Left ventricle myocardium inferior (tissue), 1 donor: ENCODE results near the gene COG3. TPM values are rescaled to one million over a fixed set of nuclear protein-coding genes. Genes with fewer than 3 reads are reported as not detected.

Experiments used
- DNase-seq: peaks from one replicate; pipeline ENCODE4 v3.0.0-alpha.2; 2020
- H3K27ac ChIP-seq: fragments of 200-600 bp; replicated peaks from 2 replicates; pipeline ENCODE4 v1.8.0; 2021
- H3K27me3 ChIP-seq: fragments of 200-600 bp; 2 replicates; pipeline ENCODE4 v1.8.0; 2021; ENCODE audit warnings: low read depth
- H3K36me3 ChIP-seq: fragments of 200-600 bp; 2 replicates; pipeline ENCODE4 v1.8.0; 2021
- H3K4me1 ChIP-seq: fragments of 200-600 bp; 2 replicates; pipeline ENCODE4 v1.8.0; 2021
- H3K4me3 ChIP-seq: fragments of 200-600 bp; 2 replicates; pipeline ENCODE4 v1.8.0; 2021; ENCODE audit warnings: mild to moderate bottlenecking, moderate library complexity
- H3K9me3 ChIP-seq: fragments of 200-600 bp; replicated peaks from 2 replicates; pipeline ENCODE4 v1.8.0; 2021
- intact Hi-C: fragments of 100-400 bp; cut with micrococcal nuclease; formaldehyde crosslinking; loops from one replicate; pipeline ENCODE4 v1.11.0; 2022
- total RNA-seq: library from RNA; stranded (reverse); fragmentation: NEBNext Ultra II Directional; extraction: Animal tissue kit (Norgen Biotek cat#: 25700); gene quantifications from one replicate; pipeline ENCODE4 v1.2.1, GENCODE V29; 2021
- TF ChIP-seq, protein P1 (sequence below): fragments of 200-600 bp; IDR thresholded peaks from 2 replicates; pipeline ENCODE4 v1.8.0; 2021; ENCODE audit warnings: antibody characterized with exemption, mild to moderate bottlenecking, borderline replicate concordance
- donor health status: DM: no; HTN: yes; CAD: no; lungs with severe emphysema.

COG3 gene
- total RNA-seq, 1 donor from 2014 or later = 15.7 TPM

- TF ChIP-seq, protein P1, sequence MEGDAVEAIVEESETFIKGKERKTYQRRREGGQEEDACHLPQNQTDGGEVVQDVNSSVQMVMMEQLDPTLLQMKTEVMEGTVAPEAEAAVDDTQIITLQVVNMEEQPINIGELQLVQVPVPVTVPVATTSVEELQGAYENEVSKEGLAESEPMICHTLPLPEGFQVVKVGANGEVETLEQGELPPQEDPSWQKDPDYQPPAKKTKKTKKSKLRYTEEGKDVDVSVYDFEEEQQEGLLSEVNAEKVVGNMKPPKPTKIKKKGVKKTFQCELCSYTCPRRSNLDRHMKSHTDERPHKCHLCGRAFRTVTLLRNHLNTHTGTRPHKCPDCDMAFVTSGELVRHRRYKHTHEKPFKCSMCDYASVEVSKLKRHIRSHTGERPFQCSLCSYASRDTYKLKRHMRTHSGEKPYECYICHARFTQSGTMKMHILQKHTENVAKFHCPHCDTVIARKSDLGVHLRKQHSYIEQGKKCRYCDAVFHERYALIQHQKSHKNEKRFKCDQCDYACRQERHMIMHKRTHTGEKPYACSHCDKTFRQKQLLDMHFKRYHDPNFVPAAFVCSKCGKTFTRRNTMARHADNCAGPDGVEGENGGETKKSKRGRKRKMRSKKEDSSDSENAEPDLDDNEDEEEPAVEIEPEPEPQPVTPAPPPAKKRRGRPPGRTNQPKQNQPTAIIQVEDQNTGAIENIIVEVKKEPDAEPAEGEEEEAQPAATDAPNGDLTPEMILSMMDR = no peak
- H3K4me1 ChIP-seq = peaks cover under 1% of the 10 kb centered on the region
- intact Hi-C loops = no loop called here
- H3K27ac ChIP-seq = no peak overlapping the region
- no peaks in the 10 kb centered on the region for H3K27me3 ChIP-seq
- H3K9me3 ChIP-seq = no peaks in the 10 kb centered on the region
- peaks cover 79% of the 10 kb centered on the region for H3K36me3 ChIP-seq
- DNase-seq = no peak
- no peak overlapping the region for H3K4me3 ChIP-seq
Measured at GRCh38 chr13:45518525-45519245, 53.9 kb downstream of the COG3 start.

- Histone ChIP-seq H3K4me1 (peaks cover 6% of the 10 kb centered on the region), H3K4me3 (no peak overlapping the region), H3K27me3 (no peaks in the 10 kb centered on the region), H3K27ac (no peak overlapping the region), H3K9me3 (no peaks in the 10 kb centered on the region), H3K36me3 (peaks cover 79% of the 10 kb centered on the region)
- TF ChIP-seq, protein P1 = no peak
- intact Hi-C loops = no loop called here
- no peak for DNase-seq
Measured at GRCh38 chr13:45519493-45519892, 54.8 kb downstream of the COG3 start.

- no peak for DNase-seq
- Histone ChIP-seq H3K9me3 (no peaks in the 10 kb centered on the region), H3K4me1 (peaks cover 6% of the 10 kb centered on the region), H3K4me3 (no peak overlapping the region), H3K27ac (no peak overlapping the region), H3K27me3 (no peaks in the 10 kb centered on the region), H3K36me3 (peaks cover 77% of the 10 kb centered on the region)
- TF ChIP-seq, protein P1 = no peak
- intact Hi-C loops = no loop called here
Measured at GRCh38 chr13:45521297-45521696, 56.6 kb downstream of the COG3 start.

DNA sequence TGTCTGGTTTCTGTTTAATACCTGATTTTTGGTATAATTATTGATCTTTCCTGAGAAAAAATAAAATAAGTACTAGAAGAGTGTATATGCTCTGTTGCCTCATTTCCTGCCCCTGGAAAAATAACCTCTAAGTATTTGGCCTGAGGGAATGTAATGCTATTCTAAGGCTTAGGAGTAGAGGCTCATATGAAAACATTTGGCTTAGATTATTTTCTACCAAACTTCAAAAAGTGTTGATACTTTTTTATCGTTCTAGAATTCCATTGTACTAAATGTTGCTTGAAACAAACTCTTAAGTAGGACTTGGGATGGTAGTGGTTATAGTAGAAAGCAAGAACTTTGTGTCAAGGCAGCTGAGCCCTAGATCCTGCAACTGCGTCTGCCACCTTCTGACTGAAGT is 57.8 kb downstream of the COG3 start:
- H3K27ac ChIP-seq = no peak overlapping the region
- H3K4me1 ChIP-seq = peaks cover 6% of the 10 kb centered on the region
- H3K9me3 ChIP-seq = no peaks in the 10 kb centered on the region
- peaks cover 77% of the 10 kb centered on the region for H3K36me3 ChIP-seq
- TF ChIP-seq, protein P1 = no peak
- DNase-seq = no peak
- no peaks in the 10 kb centered on the region for H3K27me3 ChIP-seq
- intact Hi-C loops = no loop called here
- H3K4me3 ChIP-seq = no peak overlapping the region

GRCh38 chr13:45527699-45528462 is 63.1 kb downstream of the COG3 start:
- intact Hi-C loops = no loop called here
- H3K4me1 ChIP-seq = peaks cover 6% of the 10 kb centered on the region
- H3K36me3 ChIP-seq = peaks cover 89% of the 10 kb centered on the region
- TF ChIP-seq, protein P1 = no peak
- H3K4me3 ChIP-seq = no peak overlapping the region
- H3K27ac ChIP-seq = no peak overlapping the region
- no peaks in the 10 kb centered on the region for H3K9me3 ChIP-seq
- H3K27me3 ChIP-seq = no peaks in the 10 kb centered on the region
- DNase-seq = no peak
